GM13977 (cell line): Measurements from ENCODE around the gene RAB40B.

Experiments
- DNase-seq: peaks from one replicate; pipeline ENCODE4 v3.0.0; 2012; ENCODE audit warnings: low spot score
- CTCF ChIP-seq: IDR thresholded peaks from 2 replicates; pipeline ENCODE4 v1.5.1; 2012; ENCODE audit warnings: mild to moderate bottlenecking, control low read depth; ENCODE audit not compliant: insufficient read depth; ENCODE audit errors: extremely low read depth, missing control alignments
- in situ Hi-C: fragments of 300-500 bp; cut with MboI; formaldehyde crosslinking; loops from one replicate; pipeline ENCODE4 v1.12.0; 2022; ENCODE audit warnings: low sequenced_read_pairs, low pct_unique_long_range_greater_than_20kb, mixed read lengths, inconsistent platforms; ENCODE audit not compliant: unreplicated experiment

The RAB40B gene

DNA sequence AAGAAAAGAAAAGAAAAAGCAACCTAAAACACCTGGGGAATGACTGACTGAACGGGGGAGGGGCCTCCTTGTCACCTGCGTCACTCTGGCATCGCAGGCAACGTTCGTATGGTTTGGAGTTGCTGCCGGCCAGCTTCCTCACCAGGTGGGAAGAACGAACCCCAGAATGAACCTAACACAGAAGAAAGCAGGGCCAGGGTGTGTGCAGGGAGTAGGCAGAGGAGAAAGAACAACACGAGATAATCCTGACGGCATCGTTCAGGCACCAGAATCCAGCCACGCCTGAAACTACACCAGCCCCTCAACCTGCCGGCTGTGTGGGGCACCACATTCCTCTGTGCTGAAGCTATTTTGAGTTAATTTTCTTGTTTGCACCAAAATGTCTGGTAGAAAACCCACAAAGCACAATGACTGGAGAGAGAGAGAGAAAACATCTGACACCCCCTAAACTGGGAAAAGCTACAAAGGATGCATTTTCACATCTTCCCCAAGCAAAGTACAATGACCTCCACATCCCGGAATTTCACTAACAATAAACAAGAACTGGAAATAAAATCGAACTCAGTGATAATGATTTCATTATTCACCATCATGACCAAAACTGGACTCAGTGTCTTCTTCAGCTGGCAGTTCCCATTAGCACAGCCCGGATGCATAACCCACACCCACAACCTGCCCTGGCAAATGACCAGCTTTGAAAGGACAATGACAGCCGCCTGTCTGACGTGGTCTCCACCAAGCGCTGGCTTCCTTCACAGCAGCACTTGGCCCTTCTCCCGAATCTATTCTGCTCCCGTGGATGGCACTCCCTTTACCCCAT, 23.6 kb downstream of the RAB40B start:
- DNase-seq: no peak
- no peak for TF ChIP-seq CTCF
- in situ Hi-C loops: no loop called here

- DNase-seq: no peak
- TF ChIP-seq CTCF: no peak
- in situ Hi-C loops: no loop called here
Measured at GRCh38 chr17:82670661-82671450, 27.6 kb downstream of the RAB40B start.

DNA sequence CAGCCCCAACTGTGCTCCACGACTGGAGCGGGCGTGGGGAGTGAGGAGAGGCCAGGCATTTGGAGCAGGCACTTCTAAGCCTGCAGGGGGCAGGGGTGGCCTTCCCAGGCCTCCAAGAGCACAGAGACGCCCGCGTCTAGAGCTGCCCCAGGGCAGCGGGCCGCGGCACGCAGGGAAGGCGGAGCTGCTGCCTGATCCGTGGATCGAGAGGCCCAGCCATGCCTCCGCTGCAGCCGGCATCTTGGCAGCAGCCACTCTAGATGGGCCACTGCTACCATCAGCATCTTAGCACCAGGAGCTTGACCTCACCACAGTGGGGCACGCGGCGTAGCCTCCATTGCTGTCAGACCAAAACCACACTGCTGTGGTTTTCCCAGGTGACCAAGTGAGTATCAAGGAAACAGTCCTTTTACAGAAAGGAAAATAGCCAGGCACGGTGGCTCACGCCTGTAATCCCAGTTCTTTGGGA, 29.8 kb downstream of the RAB40B start:
- peak; percentile 68 for DNase-seq
- in situ Hi-C loops: no loop called here
- peak; percentile 79 for TF ChIP-seq CTCF

DNA sequence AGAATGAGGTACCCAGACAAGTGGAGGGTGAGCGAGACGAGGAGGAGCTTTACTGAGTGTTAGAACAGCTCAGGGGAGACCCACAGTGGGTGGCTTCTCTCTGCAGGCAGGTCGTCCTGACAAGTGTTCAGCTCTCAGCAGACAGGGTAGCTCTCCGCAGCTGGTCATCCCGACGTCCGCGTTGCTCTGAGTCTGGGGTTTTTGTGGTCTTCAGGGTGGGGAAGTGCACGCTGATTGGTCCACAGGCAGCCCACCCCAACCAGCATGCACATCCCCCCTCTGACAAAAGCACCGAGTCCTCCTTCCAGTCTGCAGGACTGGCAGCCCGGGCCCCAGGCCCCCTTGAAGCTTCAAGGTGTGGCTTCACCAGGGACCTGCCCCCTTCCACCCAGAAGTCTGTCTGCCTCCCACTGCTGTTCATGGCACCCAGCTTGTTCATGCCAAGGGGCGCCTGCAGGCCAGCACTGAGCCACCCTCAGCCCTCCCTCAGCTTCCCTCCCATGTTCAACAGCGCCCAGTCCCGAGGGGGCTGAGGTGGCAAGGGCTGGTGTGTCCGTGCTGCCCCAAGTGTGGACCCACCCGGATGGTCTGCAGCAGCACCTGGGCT, 30.4 kb downstream of the RAB40B start:
- in situ Hi-C loops: no loop called here
- DNase-seq: no peak
- TF ChIP-seq CTCF: no peak

DNA sequence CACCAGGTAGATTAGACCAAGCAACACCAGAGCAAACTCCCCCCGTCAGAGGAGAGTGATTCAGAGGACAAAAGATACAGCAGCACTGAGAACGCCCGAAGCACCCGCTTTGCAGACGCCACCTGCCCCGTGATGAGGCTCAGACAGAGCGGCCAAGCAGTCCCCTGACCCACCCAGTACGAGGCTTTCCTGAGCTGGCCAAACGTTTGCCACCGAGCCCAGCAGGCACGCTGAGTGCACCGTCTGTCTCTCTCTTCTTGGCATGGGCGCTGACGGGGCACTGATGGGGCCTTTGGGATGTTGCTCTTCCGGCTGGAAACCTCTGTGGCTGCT, 30.9 kb downstream of the RAB40B start:
- TF ChIP-seq CTCF: no peak
- no peak for DNase-seq
- in situ Hi-C loops: no loop called here

DNA sequence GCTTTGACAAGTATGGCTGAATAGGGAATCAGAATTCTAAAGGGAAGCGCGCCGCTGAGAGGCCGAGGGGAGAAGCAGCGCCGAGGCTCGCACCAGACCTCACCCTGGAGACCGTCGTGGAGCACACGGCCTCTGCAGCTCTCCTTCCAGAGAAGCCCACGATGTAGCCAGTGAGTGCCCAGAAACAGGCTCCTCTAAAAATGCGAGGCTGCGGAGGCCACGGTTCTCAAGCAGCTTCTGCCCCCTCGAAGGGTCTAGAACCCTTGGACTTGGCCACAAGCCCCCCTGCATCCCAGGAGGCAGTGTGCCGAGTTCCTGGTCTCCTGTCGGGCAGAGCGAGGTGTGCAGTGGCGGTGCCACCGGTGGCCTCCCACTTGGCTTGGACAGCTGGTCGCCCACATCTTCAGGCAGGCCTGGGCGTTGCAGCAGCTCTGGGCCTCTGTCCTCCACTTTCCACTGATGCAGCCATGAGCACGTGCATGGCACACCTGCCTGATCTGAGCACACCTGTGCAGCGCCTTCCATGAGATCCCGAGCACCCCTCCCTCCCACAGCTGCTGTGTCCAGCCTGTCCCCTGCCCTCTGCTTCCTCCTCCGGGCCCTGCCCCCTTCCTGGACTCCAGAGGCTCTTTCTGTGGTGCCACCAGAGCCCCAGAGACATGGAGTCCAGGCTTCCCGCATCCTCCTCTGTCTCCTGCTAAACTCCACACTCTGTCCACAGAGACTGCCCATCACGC, 31.4 kb downstream of the RAB40B start:
- TF ChIP-seq CTCF: no peak
- in situ Hi-C loops: no loop called here

More for the DNA sequence above, 31.4 kb downstream of the RAB40B start:
- DNase-seq: no peak
